IMR-90 (cell line): ENCODE results near the gene SCARF2.
"Not testable (repeated sequence)": the region's sequence is repeated elsewhere in the genome, so short reads cannot be mapped to it uniquely, and the experiment has no call there.

Experiments used
- CEBPB ChIP-seq: IDR thresholded peaks from 2 replicates; pipeline ENCODE4 v1.6.1; 2012; ENCODE audit warnings: low read depth, low read length, improper control_type of control experiment
- FOS ChIP-seq: fragments of 150-350 bp; IDR thresholded peaks from 2 replicates; pipeline ENCODE4 v1.6.1; 2016; ENCODE audit warnings: low read depth, low read length
- MAZ ChIP-seq: IDR thresholded peaks from 2 replicates; pipeline ENCODE4 v1.6.1; 2012; ENCODE audit warnings: low read depth, mild to moderate bottlenecking, low read length, improper control_type of control experiment, moderate library complexity, borderline replicate concordance
- POLR2A ChIP-seq: IDR thresholded peaks from 2 replicates; pipeline ENCODE4 v1.6.1; 2012; ENCODE audit warnings: mild to moderate bottlenecking, low read depth, low read length
- RAD21 ChIP-seq: IDR thresholded peaks from 2 replicates; pipeline ENCODE4 v1.6.1; 2012; ENCODE audit warnings: low read length, improper control_type of control experiment
- RCOR1 ChIP-seq: IDR thresholded peaks from 2 replicates; pipeline ENCODE4 v1.6.1; 2012; ENCODE audit warnings: mild to moderate bottlenecking, low read length, improper control_type of control experiment; ENCODE audit not compliant: insufficient replicate concordance
- RFX5 ChIP-seq: IDR thresholded peaks from 2 replicates; pipeline ENCODE4 v1.8.0; 2012; ENCODE audit warnings: low read depth, mild to moderate bottlenecking, low read length, moderate library complexity
- TF ChIP-seq, protein P1 (sequence below): conservative IDR thresholded peaks from 2 replicates; pipeline ENCODE4 v1.5.1; 2012; ENCODE audit warnings: mild to moderate bottlenecking, low read depth, low read length, improper control_type of control experiment

DNA sequence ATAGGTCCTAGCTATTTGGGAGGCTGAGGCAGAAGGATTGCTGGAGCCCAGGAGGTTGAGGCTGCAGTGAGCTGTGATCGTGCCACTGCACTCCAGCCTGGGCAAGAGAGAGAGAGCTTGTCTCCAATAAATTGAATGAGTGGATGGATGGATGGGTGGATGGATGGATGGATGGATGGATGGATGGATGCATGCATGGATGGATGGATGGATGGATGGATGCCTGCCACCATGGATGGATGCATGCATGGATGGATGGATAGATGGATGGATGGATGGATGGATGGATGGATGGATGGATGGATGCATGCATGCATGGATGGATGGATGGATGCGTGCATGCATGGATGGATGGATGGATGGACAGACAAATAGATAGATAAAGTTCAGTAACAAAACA is 32.9 kb upstream of the SCARF2 start:
- TF ChIP-seq POLR2A, MAZ, RCOR1, RAD21, CEBPB, FOS, RFX5: not testable (repeated sequence)
- TF ChIP-seq, protein P1, sequence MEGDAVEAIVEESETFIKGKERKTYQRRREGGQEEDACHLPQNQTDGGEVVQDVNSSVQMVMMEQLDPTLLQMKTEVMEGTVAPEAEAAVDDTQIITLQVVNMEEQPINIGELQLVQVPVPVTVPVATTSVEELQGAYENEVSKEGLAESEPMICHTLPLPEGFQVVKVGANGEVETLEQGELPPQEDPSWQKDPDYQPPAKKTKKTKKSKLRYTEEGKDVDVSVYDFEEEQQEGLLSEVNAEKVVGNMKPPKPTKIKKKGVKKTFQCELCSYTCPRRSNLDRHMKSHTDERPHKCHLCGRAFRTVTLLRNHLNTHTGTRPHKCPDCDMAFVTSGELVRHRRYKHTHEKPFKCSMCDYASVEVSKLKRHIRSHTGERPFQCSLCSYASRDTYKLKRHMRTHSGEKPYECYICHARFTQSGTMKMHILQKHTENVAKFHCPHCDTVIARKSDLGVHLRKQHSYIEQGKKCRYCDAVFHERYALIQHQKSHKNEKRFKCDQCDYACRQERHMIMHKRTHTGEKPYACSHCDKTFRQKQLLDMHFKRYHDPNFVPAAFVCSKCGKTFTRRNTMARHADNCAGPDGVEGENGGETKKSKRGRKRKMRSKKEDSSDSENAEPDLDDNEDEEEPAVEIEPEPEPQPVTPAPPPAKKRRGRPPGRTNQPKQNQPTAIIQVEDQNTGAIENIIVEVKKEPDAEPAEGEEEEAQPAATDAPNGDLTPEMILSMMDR: not testable (repeated sequence)
